Endodermal cell (in vitro differentiated cells): ENCODE data around the gene DUOXA2. TPM values are rescaled to one million over a fixed set of nuclear protein-coding genes. Genes with fewer than 3 reads are reported as not detected.

Source experiments
- DNase-seq: peaks from one replicate; pipeline ENCODE4 v3.0.0-alpha.2; 2017
- H3K27ac ChIP-seq: 2 replicates; pipeline ENCODE4 v1.5.1; 2013; ENCODE audit warnings: mild to moderate bottlenecking, low read depth, low read length, moderate library complexity
- H3K27me3 ChIP-seq: 2 replicates; pipeline ENCODE4 v1.6.1; 2013; ENCODE audit warnings: mild to moderate bottlenecking, low read length, moderate library complexity; ENCODE audit not compliant: insufficient read depth, control insufficient read depth, poor library complexity, severe bottlenecking
- H3K36me3 ChIP-seq: 2 replicates; pipeline ENCODE4 v1.7.0; 2013; ENCODE audit warnings: mild to moderate bottlenecking, low read length, moderate library complexity; ENCODE audit not compliant: control insufficient read depth, insufficient read depth
- H3K4me1 ChIP-seq: one replicate; pipeline ENCODE4 v1.7.0; 2013; ENCODE audit warnings: low read length; ENCODE audit not compliant: control insufficient read depth, insufficient read depth
- H3K4me3 ChIP-seq: 2 replicates; pipeline ENCODE4 v1.5.1; 2013; ENCODE audit warnings: mild to moderate bottlenecking, low read length, moderate library complexity
- H3K9ac ChIP-seq: 2 replicates; pipeline ENCODE4 v1.6.1; 2013; ENCODE audit warnings: mild to moderate bottlenecking, low read length, moderate library complexity; ENCODE audit not compliant: poor library complexity, severe bottlenecking; ENCODE audit errors: extremely low read depth
- H3K9me3 ChIP-seq: 2 replicates; pipeline ENCODE4 v1.6.1; 2013; ENCODE audit warnings: mild to moderate bottlenecking, low read length, moderate library complexity; ENCODE audit not compliant: control insufficient read depth
- H3K27ac Mint-ChIP-seq: 2 replicates; pipeline ENCODE4 v1.8.0; 2020; ENCODE audit warnings: mixed read lengths
- H3K27me3 Mint-ChIP-seq: 2 replicates; pipeline ENCODE4 v1.8.0; 2021; ENCODE audit warnings: mild to moderate bottlenecking, mixed read lengths; ENCODE audit not compliant: insufficient read depth
- H3K36me3 Mint-ChIP-seq: 2 replicates; pipeline ENCODE4 v1.8.0; 2020; ENCODE audit warnings: low read depth, mixed read lengths
- H3K4me1 Mint-ChIP-seq: 2 replicates; pipeline ENCODE4 v1.8.0; 2020; ENCODE audit warnings: mixed read lengths
- H3K4me3 Mint-ChIP-seq: 2 replicates; pipeline ENCODE4 v1.8.0; 2020; ENCODE audit warnings: mild to moderate bottlenecking, moderate library complexity, mixed read lengths
- H3K9me3 Mint-ChIP-seq: 2 replicates; pipeline ENCODE4 v1.8.0; 2020; ENCODE audit warnings: mild to moderate bottlenecking, mixed read lengths
- CTCF ChIP-seq: fragments of 200-600 bp; sonication (generic); conservative IDR thresholded peaks from 2 replicates; pipeline ENCODE4 v1.5.0; 2021; ENCODE audit warnings: antibody characterized with exemption, mild to moderate bottlenecking
- WGBS, 2 experiments: methylation state at CpG; one replicate each; pipeline versions ENCODE4 v1.1.5 to v1.1.7; 2013; ENCODE audit warnings: missing lambda C conversion rate in 2 of 2, mixed read lengths in 1 of 2; ENCODE audit not compliant: insufficient coverage in 1 of 2, insufficient read length in 1 of 2; 5-methylcytosine and 5-hydroxymethylcytosine counted together
- total RNA-seq, 2 donors: library from RNA; stranded (reverse); fragmentation: NEBNext Ultra II Directional in 1 of 2; extraction: Animal tissue kit (Norgen Biotek cat#: 25700) in 1 of 2; gene quantifications; 2 replicates in 1 of 2; 3 replicates in 1 of 2; pipeline ENCODE4 v1.2.1, GENCODE V29; 2021

Gene DUOXA2
- total RNA-seq, 2 donors from 2014 or later, result not detected

- Histone ChIP-seq H3K9ac (no peak overlapping the region), H3K9me3 (no peaks in the 10 kb centered on the region), H3K27me3 (peaks cover 88% of the 10 kb centered on the region), H3K4me3 (no peak overlapping the region), H3K4me1 (peaks cover 1% of the 10 kb centered on the region), H3K36me3 (no peaks in the 10 kb centered on the region), H3K27ac (no peak overlapping the region)
- peaks cover 1% of the 10 kb centered on the region for H3K4me1 Mint-ChIP-seq
- no peak overlapping the region for H3K4me3 Mint-ChIP-seq
- no peaks in the 10 kb centered on the region for H3K36me3 Mint-ChIP-seq
- H3K9me3 Mint-ChIP-seq, result no peaks in the 10 kb centered on the region
- 90 to 100% methylated on average over 4 to 9 of the region's 9 CpGs for WGBS, 2 experiments
- TF ChIP-seq CTCF, result no peak
- no peak overlapping the region for H3K27ac Mint-ChIP-seq
- H3K27me3 Mint-ChIP-seq, result peaks cover 67% of the 10 kb centered on the region
- no peak for DNase-seq
Observed at GRCh38 chr15:45094358-45094730, 19.8 kb upstream of the DUOXA2 start.

- no peak for DNase-seq
- no peaks in the 10 kb centered on the region for H3K36me3 Mint-ChIP-seq
- Histone ChIP-seq H3K9ac (no peak overlapping the region), H3K9me3 (no peaks in the 10 kb centered on the region), H3K36me3 (no peaks in the 10 kb centered on the region), H3K27ac (no peak overlapping the region), H3K27me3 (peaks cover 88% of the 10 kb centered on the region), H3K4me3 (no peak overlapping the region), H3K4me1 (no peaks in the 10 kb centered on the region)
- H3K4me1 Mint-ChIP-seq, result no peaks in the 10 kb centered on the region
- 92 to 94% methylated on average over 9 to 11 of the region's 11 CpGs for WGBS, 2 experiments
- peaks cover 66% of the 10 kb centered on the region for H3K27me3 Mint-ChIP-seq
- H3K9me3 Mint-ChIP-seq, result no peaks in the 10 kb centered on the region
- H3K4me3 Mint-ChIP-seq, result no peak overlapping the region
- no peak overlapping the region for H3K27ac Mint-ChIP-seq
- TF ChIP-seq CTCF, result no peak
Observed at GRCh38 chr15:45095661-45096060, 18.5 kb upstream of the DUOXA2 start.

- no peak overlapping the region for H3K4me3 Mint-ChIP-seq
- Histone ChIP-seq H3K27ac (no peak overlapping the region), H3K9me3 (no peaks in the 10 kb centered on the region), H3K9ac (no peak overlapping the region), H3K27me3 (peaks cover 78% of the 10 kb centered on the region), H3K36me3 (no peaks in the 10 kb centered on the region), H3K4me3 (no peak overlapping the region), H3K4me1 (no peaks in the 10 kb centered on the region)
- no peak for TF ChIP-seq CTCF
- peaks cover 7% of the 10 kb centered on the region for H3K4me1 Mint-ChIP-seq
- 92 to 97% methylated on average over 5 to 7 of the region's 7 CpGs for WGBS, 2 experiments
- H3K27ac Mint-ChIP-seq, result no peak overlapping the region
- no peak for DNase-seq
- H3K27me3 Mint-ChIP-seq, result peaks cover 48% of the 10 kb centered on the region
- H3K36me3 Mint-ChIP-seq, result no peaks in the 10 kb centered on the region
- H3K9me3 Mint-ChIP-seq, result no peaks in the 10 kb centered on the region
Observed at GRCh38 chr15:45097466-45097865, 16.7 kb upstream of the DUOXA2 start.
